NCI-H446 treated with DMSO at 0.1 percent for 48 hours (cell line): Measurements from ENCODE around the gene NHERF1.

ENCODE experiments used
- DNase-seq: peaks from one replicate; lab custom pipeline; 2025; lab: John Stamatoyannopoulos, UW

Gene NHERF1

DNA sequence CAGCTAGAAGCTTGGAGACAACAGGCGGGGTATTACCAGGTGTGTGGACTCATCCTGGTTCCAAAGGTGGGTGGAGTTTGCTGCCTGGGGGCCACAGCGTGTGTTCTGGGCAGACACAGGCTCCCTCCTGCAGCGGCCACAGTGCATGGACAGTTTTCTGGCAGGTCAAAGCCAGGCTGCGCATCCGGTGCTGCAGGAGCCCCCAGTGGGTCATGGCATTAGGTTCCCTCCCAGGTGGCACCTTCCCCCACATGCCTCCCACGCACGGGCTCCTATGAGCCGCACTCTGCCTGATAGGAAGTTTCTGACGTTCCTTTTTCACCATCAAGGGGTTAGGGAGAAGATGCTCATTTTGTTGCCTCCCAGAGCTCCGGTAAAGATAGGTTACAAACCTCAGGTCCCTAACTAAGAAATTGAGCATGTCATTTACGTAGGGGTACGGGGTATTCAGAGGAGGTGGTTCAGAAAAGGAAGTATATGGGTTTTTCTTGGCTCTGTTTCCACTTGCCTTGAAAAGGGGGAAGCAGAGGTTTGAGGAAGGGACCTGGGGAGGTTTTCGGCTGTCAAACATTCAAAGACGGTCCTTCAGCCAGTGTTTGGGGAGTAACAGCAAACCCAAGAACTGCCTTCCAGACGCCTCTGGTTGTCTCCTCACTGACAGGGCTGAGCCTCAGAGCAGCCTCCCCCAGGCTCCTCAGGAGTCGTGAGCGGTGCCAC lies 60.4 kb downstream of the NHERF1 start:
- no peak for DNase-seq

- peak; percentile 95 for DNase-seq
Observed at GRCh38 chr17:74810699-74811485, 62.5 kb downstream of the NHERF1 start.

DNA sequence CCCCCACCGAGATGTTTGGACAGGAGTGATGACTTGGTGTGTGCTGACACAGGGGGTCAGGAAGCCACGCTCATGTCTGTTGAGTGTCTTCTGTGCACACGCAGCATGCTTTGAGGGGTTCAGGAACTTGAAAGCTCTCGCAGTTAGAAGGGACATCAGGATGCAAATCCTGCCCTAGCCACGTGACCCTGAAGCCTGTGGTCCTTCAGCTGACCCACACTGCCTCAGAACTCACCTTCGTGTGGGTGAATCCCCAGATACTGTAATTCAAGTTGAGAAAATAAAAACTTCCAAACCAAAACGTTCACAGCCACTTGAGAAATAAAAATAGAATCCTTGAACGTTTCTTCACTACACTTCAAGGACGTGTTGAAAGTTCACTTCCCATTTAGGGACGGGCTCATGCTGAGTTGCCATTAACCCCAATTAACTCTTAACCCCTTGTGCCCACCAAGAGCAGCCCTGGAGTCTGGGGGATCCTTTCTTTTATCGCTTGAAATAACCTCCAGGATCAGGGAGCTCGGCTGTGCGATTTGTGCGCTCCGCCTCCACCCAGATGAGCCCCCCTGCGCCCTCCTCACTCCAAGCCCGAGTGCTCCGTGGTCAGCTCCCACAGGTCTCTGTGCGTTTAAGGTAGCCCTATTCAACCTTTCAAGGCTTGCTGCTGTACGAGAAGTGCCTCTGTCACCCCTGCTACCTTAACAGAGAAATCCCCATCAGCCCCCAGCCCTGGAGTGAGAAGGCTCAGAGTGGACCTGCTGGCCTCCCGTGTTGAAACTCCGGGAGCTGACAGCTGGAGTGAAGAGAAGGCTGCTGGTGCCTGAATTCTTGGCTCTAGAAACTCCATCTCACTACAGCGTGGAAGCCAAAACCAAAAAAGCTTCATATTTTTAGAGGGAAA lies 63.9 kb downstream of the NHERF1 start:
- peak; percentile 55 for DNase-seq

DNA sequence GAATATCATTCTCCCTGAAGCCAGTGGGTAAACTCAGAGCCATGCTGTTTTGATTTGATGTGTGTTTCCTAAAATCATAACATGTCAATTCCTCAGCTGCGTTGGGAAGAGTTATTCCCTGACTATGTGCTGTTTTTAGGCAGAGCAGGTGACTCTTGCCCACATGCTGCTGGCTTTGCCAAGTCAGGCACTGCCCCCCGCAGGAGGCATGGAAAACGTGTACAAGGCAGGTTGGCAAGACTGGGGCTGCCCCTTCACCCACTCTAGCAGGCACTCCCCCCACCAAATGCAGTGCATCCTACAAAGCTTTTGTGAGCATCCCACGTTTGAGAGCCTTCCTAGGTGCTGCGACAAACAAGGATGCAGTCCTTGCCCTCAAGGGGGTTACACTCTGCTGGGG lies 66.0 kb downstream of the NHERF1 start:
- no peak for DNase-seq

DNA sequence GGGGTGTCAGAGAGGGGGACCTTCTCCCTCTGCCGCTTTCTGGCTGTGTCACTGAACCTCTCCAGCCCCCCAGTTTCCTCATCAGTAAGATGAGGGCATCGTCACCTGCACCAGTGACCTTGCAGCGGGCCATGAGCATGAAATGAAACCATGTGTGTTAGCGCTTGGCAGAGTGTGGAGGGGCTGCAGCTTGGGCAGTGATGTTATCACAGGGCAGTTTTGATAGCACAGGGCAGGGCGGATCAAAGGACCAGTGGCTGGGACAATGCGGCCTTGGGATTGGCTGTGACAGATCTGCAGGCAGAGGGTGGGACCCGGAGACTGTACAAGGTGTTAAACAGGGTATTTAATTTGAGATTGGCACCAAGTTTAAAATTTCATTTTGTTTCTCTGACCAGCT lies 66.6 kb downstream of the NHERF1 start:
- DNase-seq = no peak

- DNase-seq = no peak
Observed at GRCh38 chr17:74815550-74816370, 67.3 kb downstream of the NHERF1 start.

DNA sequence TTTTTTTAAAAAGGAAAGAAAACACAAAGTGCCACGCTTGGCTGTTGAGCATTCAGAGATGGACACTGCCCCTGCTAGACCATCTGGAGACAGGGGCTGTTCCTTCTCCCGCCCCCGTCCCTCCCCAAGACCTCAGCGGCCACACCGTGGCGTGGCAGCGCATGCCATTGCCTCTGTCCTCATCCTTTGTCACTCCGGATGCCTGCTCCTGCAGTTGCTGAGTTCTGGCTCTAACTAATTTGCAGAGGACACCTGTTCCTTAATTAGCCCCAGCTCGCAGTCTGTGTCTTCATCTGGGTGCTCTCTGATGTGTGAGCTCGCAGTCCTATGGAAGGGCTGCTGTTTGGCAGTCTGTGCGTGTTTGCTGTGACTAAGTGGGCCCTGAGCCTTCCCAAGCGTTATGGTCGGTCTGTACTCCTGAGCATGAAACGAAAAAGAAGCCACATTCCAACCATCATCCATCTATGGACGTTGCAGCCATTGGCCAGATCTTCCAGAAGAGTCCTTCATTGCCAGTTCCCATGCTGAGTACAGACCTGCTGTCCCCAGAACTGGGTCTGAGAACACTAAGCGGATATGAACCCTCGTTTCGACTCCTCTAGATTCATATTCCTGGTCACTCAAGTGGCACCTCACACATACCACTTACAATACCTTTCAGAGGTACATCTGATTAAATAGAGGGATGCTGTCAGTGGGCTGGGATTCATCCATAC lies 68.6 kb downstream of the NHERF1 start:
- DNase-seq = no peak

DNA sequence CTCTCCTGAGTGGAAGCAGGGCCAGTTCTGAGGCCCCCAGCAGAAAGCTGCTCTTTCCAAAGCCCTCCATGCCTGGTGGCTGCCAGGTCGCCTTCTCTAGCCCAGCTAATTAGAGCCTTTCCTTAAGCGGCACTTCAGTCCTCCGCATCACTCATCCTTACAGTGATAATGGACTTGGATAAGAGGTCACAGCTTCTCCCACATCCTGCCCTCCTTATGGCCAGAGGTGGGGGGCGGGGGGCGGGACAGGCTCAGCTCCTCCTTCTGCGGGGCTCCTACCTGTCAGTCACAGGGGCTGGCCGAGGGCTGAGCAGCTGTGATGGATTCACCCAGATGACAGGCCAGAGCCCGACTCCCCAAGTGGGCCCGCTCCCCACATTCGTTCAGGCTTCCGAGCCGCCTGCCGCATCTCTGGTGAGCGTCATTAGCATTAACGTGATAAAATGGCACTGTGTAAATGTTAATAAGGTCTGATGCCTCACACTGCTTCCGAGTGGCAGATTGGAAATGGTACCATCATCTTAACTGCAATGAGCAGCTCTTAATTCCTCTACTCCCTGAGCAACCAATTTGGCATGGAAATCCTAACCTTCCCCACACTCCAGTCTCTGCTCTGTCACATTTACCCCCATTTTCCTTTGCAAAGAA lies 70.0 kb downstream of the NHERF1 start:
- no peak for DNase-seq
